HG03139 (cell line): ENCODE measurements around the gene CEP128.
A peak's percentile ranks its signal among the peaks of the same experiment; 100 is the strongest.

ENCODE experiments used
- ATAC-seq: cut with Tn5 transposase; IDR thresholded peaks from one replicate; pipeline ENCODE4 v1.9.1; 2021; ENCODE audit not compliant: unreplicated experiment

Gene CEP128

DNA sequence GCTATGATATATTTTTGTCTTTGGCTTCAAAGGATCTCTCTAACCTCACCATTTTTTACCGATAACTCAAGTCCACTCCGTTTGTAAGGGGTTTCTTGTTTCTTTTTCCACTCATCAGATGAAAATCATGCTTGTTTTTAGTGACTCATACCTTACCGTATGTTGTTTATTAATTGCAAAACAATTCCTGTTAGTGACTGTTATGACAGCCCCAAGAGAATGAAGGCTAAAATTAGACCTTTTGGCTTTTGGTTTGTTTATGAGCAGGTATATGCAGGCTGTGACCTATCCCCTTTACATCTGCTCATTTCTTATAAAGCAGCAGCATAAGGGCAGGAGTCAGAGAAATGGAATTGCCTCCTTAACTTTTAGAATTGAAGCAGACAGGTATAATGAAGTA is 319.8 kb downstream of the CEP128 start:
- no peak for ATAC-seq

DNA sequence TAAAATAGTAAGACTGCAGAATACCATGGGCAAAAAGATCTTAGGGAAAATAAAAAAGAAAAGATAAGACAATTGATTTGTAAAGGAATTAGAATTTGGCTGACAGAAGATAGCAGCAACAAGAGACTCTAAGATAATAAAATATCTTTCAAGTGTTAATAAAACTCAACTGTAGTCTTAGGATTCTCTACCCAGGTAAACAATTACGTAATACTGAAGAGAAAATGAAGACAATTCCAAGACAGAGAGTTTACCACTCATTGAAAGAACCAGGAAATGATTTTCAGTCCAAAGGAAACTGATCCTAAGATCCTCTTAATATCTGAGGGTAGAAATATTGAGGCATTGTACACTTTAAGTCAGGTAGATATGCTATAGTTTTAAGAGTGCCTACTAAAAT is 321.1 kb downstream of the CEP128 start:
- ATAC-seq, result no peak

DNA sequence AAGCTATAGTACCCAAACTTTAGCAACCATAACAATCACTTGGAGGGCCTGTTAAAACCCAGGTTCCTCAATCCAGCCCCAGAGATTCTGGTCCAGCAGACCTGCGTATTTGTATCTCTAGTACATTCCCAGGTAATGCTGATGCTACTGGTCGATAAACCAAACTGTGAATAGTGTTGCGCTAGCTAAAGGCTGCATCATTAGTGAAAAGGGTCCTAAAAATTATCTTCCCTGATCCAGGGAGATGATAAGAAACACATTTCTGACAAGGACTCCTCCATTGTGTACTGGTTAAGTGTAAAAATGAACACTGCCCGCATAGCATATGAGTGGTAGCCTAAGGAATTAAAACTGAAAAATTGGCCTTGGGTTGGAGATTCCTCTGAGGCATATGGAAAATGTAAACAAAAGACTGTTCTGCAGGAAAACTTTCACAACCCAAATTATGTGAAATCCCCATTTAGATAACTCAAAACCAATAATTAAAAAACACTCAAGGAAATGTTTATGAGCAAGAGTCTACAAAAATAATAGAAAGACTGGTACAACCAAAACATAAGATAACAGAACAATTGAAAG is 322.7 kb downstream of the CEP128 start:
- no peak for ATAC-seq

DNA sequence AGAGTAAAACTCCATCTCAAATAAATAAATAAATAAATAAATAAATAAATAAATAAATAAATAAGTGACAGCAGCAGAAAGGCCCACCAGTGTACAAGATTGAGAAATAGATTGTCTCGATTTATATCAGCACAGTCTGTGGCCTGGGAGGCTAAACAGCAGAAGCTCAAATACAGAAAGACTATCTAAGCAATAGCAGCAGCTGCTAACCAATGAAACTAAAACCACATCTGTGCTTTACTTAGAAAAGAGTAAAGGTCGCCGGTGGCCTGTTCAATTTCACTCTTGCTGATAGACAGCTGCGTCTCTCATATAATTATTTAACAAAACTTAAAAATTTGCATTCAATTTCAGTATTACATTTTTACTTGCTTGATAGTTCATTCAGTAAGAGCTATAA is 325.7 kb downstream of the CEP128 start:
- ATAC-seq, result peak; percentile 91

DNA sequence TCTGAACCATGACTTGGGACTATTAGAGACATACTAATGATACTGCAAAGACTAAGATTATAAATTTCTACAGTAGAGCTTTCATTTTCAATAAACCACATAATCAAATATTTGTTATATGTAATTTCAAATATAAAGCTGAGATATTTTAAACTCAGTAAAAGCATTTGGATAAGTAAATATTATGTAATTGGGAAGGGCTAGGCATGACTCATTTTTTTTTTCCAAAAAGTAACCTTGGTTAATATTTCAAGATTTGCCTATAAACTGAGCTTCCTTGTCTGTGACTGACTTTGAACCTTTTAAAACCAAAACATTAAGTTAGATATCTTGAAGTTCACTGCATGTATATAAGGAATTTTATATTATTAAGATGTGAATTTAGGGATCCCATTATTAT is 332.5 kb downstream of the CEP128 start:
- no peak for ATAC-seq

DNA sequence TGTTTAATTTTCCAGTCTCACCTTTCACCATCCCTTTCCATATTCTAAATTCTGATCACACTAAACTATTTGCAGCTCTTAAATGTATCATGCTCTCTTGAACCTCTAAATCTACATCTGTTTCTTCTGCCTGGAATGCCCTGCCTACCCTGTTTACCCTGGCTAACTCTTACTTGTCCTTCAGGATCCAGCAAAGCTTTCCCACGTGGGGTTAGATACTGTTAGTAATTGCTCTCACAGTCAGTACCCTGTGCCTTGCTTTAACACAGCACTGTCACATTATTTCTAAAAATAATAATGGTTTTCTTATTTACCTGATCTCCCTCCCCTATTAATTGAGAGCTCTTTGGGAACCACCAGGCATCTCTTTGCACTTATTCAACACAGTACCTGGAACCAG is 333.0 kb downstream of the CEP128 start:
- ATAC-seq, result no peak

DNA sequence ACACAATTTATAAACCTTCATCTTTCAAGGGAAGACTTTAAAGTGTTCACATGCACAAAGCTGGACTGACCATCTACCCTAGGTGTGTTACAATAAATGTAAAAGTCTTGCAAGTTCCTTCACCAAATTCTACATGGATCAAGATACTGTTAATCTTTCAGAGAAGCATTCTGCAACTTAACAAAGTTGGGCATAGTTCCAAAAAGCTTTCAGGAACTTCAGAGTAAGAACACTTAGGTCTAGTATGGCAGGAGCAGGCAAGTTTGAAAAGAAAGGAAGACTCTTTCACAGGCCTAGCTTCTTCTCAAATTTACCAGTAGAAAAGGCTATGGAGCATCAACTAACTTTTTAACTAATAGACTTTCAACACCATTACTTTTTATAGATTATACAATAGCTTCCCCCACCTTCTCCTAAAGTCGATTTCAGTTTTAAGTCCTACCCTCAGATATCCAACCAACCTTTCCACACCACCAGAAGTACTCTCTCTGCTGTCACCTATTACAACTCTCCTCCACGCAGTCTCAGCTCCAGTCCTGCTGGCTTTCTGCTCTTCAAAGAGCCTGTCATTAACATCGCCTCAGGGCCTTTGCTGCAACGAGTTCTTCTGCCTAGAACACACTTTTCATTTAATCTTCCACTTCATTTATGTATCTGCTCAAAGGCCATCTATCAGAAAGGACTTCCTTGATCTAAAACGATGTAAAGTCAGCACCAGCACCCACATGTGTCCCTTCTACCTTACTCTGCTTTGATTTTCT is 333.9 kb downstream of the CEP128 start:
- no peak for ATAC-seq

DNA sequence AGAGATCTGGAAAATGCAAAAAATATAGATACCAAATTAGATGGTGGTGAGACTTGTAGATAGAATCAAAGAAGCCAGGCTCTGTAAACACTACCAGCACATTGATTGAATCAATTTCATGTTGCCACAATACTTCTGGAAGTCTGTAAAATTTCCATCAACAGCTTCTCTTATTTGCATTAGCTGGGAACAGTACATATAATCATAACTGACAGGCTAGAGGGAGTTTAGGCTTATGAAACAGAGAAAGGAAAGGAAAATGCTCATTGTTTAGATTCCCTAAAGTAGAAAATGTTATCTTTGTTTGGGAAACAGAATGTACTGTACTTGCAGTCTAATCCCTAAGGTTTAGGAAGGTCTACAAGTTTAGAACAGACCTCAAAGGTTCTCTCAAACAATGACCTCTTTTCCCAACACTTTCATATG is 335.2 kb downstream of the CEP128 start:
- ATAC-seq, result no peak

DNA sequence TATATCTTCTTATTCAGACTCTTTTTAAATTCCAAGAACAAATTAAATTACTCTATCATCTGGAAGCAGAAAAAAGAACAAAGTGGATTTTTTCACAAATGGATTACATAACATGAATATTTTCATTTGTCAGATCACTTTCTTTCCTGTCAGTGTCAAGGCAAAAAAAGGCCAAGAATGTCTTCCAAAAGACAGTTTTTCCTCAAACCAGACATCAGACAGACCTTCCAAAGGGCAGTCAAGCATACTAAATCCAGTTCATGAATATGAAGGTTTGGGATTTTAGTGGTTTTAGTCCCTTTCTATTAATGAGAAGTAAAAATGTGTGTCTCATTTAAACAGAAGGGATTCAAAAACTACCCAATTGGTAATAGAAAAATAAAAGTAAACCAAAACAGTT is 336.0 kb downstream of the CEP128 start:
- ATAC-seq, result no peak

DNA sequence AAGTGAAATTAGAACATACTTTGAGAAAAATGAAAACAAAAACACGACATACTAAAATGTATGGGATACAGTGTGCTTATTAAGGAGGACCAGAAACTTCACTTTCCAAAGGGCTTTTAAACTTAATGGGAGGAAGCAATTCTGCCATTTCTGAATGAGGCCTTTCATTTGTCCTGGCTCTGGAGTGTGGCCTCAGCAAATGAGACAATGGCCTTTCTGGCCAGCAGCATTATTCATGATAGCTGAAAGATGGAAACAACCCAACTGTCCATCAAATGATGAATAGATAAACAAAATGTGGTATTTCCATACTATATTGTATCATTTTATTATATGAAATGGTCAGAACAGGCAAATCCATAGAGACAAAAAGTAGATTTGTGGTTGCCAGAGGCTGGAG is 338.6 kb downstream of the CEP128 start:
- ATAC-seq, result no peak

DNA sequence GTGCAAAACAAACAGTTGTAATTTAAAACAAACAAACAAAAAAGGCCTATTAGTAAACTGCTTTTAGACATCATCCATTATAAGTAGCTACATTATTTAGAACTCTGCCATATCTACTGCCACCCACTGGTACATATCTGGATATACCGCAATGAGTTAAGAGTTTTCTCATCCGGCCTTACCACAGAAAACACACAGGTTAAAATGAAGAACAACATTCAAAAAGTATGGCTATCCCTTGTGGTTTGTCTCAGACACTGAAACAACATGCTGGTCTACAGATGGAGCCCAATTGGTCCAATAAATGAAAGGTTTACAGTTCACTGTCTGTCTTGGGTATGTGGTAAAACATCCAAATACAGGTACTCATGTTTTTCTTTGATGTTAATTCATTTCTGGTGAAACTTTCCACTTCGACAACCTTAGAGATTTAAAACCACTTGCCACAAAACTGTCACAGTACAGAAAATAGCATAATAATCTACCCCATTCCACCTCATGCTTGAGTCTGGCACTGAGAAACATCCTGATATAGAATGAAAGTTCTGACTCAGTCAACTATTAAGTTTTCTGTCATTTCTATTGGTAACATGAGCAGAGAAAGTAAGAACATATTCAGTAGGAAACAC is 354.3 kb downstream of the CEP128 start:
- ATAC-seq, result peak; percentile 95

DNA sequence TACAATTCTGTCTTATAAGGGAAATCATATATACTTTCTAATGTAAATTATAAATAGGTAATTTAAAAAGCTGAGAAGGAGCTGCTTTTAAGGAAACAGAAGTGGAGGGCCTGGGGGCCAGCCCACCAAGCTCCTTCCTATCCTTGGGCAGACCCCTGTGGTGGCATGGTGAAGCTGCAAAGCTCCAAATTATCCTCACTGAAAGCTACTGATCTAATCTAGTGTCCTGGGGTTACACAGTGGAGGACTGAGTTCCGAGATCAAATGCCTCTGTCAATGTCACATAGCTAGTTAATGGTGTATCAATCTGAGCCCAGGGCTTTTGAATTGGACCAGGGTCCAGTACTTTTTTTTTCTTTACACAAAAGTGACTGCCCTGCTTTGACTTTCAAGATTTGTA is 355.4 kb downstream of the CEP128 start:
- ATAC-seq, result no peak

DNA sequence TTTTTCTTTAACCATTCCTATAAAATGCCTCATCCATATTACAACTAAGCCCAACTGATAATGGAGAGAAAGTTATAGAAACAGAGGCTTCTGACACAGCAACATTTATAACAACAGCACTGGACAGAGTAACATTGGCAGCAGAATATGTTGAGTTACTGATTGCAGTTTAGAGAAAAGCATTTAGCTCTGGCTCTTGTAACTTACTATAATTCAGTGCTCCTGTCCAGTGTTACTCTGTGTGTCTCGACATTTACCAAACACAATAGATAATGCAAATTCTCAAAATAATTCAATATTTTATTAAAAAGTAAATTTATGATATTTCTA is 356.1 kb downstream of the CEP128 start:
- ATAC-seq, result no peak

DNA sequence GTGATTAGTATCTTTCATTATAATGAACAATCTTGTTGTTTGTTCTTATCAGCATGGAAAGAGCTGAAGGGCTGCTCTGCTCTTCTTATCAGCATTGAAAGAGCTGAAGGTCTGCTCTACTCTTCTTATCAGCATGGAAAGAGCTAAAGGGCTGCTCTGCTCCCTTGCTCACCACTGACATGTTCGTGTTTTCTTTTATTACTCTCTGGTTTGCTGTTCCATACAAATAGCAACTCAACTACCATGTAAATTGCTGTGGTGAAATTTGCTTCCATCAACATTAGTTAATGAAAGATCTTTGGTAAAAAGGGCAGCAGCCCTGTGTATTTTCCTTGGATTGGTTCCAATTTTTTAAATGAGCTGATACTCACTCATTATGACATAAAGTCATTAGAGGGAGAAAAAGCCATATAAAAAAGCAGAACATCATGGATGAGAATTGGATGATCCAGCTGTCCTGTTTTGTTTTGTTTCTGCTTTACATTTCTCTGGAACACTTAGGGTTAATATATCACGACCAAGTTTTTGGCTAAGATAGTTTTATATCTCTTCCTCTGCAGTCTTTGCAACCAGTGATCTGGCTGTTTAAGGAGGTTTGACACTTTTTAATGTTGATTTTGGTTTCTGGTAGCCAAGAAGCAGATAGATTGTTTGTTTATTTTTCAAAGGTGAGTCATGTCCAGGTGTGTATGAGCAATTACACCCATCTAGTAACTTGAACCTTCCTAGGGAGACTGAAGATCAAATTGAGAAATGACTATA is 356.6 kb downstream of the CEP128 start:
- ATAC-seq, result no peak

DNA sequence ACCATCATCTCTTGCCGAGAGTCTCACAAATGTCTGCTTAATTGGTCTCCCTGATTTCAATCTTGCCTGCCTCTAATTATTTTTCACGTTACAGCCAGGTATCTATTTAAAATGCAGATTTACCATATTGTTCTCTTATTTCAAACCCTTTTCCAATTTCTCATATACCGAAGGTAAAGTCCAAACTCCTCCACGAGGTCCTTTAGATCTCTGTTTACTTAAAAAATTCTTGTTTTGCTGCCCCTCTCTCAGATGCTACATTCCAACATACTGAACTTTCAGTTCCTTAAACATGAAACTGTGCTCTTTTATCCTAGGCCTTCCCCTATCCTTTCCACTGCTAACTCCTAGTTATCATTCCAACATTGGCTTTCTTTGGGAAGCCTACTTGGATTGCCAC is 363.9 kb downstream of the CEP128 start:
- no peak for ATAC-seq

DNA sequence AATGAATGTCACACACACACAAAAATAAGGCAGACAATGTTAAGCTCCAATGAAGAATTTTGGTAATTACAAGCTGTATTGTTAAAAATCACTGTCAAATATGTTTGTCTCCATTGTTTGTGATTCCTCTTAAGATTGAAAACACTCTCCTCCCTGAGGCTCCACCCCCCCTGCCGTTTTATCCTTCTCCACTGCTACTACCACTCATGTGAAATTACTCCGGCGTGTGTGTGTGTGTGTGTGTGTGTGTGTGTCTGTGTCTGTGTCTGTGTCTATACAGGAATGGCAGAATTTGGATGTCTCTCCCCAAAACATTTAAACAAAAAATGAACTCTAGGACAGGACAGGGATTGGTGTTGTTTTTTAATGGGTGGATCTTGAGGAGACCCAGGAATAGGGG is 365.1 kb downstream of the CEP128 start:
- ATAC-seq, result no peak

DNA sequence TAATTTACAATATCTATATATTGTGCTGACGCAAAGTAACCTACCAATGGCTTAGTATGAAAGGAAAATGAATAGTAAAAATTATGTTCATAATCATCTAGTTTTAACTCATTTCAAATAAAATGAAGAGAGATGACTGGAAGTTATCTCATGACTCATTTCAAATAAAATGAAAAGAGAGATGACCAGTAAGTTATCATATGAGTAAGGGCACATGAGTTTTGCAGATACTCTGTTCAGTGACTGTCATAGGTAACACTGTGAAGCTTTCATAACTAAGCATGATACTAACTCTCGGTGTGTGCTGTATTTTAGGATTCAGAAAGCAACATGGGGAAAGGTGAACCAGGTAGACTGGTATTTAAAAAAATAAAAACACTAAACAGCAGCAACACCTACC is 365.8 kb downstream of the CEP128 start:
- ATAC-seq, result no peak

DNA sequence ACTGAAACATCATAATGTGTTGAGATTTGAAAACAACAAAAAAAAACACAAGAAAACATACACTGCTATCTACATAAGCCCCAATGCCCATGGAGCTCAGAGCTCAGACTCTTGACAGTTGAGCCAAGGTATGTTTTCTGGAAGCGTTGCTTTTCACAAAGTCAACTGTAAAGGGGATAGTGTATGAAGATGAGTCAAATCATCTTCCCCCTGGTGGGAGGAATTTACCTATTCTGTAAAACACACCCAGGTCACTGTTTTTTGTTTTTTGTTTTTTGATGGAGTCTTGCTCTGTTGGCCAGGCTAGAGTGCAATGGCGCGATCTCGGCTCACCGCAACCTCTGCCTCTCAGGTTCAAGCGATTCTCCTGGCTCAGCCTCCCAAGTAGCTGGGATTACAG is 368.9 kb downstream of the CEP128 start:
- ATAC-seq, result no peak

DNA sequence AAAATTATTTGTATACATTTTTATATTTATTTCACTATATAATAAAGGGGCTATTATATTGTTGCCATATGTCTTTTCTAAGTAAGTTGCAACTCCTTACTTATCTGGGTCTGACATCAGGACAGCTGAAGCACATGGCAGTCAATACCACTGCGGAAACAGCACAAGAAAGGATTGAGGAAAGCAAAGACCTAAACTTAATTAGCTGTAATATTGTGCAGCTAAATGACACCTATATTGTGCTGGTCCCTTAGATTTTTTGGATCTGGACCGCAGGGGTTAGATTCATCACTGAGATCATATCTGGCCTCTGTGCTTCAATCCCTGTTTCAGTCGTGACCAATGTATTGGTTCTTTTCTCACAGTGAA is 370.6 kb downstream of the CEP128 start:
- no peak for ATAC-seq

DNA sequence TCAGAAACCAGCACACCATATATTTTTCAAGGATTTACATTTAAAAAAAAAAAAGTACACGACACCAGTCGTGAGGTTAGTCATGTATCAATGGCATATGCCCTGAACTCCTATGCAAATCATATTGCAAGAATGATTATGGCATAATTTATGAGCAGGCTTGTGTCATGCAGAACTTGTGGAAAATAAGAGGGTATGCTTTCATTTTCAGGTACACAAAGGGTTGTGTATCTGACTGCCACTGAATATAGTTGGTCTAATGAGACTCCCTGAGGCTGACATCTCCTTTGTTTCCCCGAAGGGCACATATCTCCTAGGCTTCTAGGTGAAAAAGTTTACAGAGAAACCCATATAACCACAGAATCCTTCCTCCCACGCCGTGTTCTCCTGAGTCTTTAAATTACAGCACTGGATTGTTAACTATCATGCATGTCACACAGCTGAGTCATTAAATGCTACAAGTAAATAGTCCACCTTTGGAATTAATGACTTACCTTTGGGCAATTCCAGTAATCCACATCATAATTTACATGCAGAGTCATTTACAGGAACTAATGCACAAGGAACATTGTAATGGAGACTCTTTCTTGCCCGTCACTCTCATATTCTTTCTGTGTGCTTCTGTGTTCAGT is 373.5 kb downstream of the CEP128 start:
- ATAC-seq, result no peak

DNA sequence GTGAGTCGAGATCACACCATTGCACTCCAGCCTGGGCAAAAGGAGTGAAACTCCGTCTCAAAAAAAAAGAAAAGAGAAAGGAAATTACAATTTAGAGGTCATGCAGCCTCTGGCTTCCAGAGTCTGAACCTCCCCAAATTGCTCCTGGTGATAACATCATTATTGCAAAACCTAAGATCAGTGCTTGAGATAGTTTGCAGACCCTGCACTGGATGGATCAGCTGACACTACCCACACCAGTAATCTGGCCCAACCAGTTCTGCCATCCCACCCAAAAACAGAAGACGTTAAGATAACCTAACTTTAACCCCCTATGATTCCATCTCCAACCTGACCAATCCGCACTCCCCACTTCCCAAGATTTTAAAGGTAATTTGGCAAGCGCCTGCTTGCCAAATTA is 376.5 kb downstream of the CEP128 start:
- ATAC-seq, result no peak

DNA sequence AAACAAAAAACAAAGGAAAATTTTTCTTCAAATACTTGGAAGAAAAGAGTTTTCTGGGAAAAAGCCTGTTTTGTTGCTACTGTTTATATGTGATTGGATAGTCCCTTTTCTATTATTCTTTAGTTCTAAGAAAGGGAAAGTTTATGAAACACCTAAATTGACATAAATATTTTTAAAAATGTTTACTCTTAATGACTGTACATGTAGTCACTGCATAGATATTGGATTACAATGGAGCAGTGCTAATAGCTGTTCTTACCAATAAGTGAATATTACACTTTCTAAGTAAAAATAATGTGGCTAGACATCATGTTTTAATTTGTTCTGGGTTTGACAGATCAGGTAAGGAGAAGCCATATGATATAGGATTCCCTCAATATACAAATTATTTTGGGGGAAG is 377.5 kb downstream of the CEP128 start:
- ATAC-seq, result no peak
